Hindlimb muscle (tissue), 1 donor: ENCODE data around the gene HOXB13. TPM values are rescaled to one million over a fixed set of nuclear protein-coding genes. Genes with fewer than 3 reads are reported as not detected.

Experiments
- DNase-seq: peaks from one replicate; pipeline ENCODE4 v3.0.0-alpha.2; 2013
- polyA plus RNA-seq: library from polyadenylated mRNA; unstranded; fragments of 120-200 nt; gene quantifications from one replicate; pipeline ENCODE4 v1.2.1, GENCODE V29; 2013; ENCODE audit not compliant: insufficient read length

Gene HOXB13
- polyA plus RNA-seq, 1 donor: not detected

- no peak for DNase-seq
These were observed 20.4 kb upstream of the HOXB13 start for GRCh38 chr17:48748718-48749566.

- no peak for DNase-seq
These were observed 19.2 kb upstream of the HOXB13 start for GRCh38 chr17:48747445-48748363.

- no peak for DNase-seq
These were observed 18.4 kb upstream of the HOXB13 start for GRCh38 chr17:48746916-48747444.

- no peak for DNase-seq
These were observed 17.1 kb upstream of the HOXB13 start for GRCh38 chr17:48745381-48746275.

- no peak for DNase-seq
These were observed 12.0 kb upstream of the HOXB13 start for GRCh38 chr17:48740537-48740936.

GRCh38 chr17:48738803-48739526, 10.4 kb upstream of the HOXB13 start:
- no peak for DNase-seq

GRCh38 chr17:48738424-48738802, 9.9 kb upstream of the HOXB13 start:
- DNase-seq: no peak

- DNase-seq: no peak
These were observed 8.9 kb upstream of the HOXB13 start for GRCh38 chr17:48737330-48738043.

- no peak for DNase-seq
These were observed 6.5 kb upstream of the HOXB13 start for GRCh38 chr17:48735062-48735351.

- no peak for DNase-seq
These were observed 5.9 kb upstream of the HOXB13 start for GRCh38 chr17:48734333-48735061.

- no peak for DNase-seq
These were observed 5.2 kb upstream of the HOXB13 start for GRCh38 chr17:48733632-48734328.

- no peak for DNase-seq
These were observed 4.4 kb upstream of the HOXB13 start for GRCh38 chr17:48732688-48733629.

- DNase-seq: no peak
These were observed 2.8 kb upstream of the HOXB13 start for GRCh38 chr17:48731355-48731754.

- DNase-seq: no peak
These were observed 1.6 kb upstream of the HOXB13 start for GRCh38 chr17:48730240-48730550.

- DNase-seq: no peak
These were observed 1.0 kb upstream of the HOXB13 start for GRCh38 chr17:48729335-48730239.

- DNase-seq: no peak
These were observed 955 bp downstream of the HOXB13 start for GRCh38 chr17:48727415-48728175.

GRCh38 chr17:48726916-48727286, 1.6 kb downstream of the HOXB13 start:
- no peak for DNase-seq
